Measurements from ENCODE around the gene TTC27. TPM values are rescaled to one million over a fixed set of nuclear protein-coding genes. Genes with fewer than 3 reads are reported as not detected.

TTC27 gene
- total RNA-seq, 6 experiments from 2014 or later: 6.8 to 9.5 (median 7.3) TPM

GRCh38 chr2:32755666-32756065 is 127.8 kb downstream of the TTC27 start:
- Histone ChIP-seq H3K4me1 (no peaks in the 10 kb centered on the region), H3K27me3 (no peaks in the 10 kb centered on the region), H3K27ac (peak overlapping the region in 1 of 3 donors; percentile 35), H3K9me3 (no peaks in the 10 kb centered on the region), H3K36me3 (no peaks in the 10 kb centered on the region), H3K4me3 (peak overlapping the region in 1 of 3 donors; percentile 28)
- 92% methylated on average over 1 of the region's 1 CpG for WGBS (ENCODE audit: insufficient coverage, low coverage, low lambda C conversion rate, missing lambda C conversion rate)
- DNase-seq (no peak), ATAC-seq (peak in 2 of 4 donors; percentile 51 to 61)
- no peak for TF ChIP-seq POLR2A (IDR thresholded peaks at IDR 0.05)
- no peak for TF ChIP-seq CTCF (IDR thresholded peaks at IDR 0.05)
- intact Hi-C loops (cut with DNase I): no loop called here

DNA sequence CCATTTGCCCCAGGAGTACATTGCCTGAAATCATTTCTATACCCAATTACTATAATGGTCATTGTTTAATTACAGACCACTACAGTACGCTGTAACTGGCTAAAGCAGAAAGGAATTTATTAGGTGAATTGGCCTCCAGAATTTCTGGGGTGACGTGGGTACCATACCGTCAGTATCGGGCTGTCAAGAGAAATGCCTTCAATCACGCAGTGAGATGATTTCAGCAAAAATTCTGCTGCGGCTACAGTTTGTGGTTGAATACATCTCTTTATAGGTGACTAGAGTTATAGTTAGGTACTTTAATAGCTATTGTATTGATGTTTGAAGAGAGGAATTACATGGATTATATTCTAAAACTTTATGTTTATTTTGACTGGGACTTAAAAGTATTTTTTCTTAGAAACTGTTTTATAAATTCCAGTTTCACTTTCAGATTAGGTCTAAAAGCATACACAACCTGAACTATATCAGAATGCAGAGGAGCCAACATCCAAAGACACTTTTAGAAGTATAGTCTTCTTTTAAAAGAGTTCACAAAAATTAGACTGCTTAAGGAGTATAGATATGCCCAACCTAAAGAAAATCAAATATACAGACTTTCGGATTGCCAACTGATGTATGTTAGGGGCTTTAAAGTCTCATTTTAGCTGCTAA is 128.4 kb downstream of the TTC27 start:
- no peaks in the 10 kb centered on the region for H3K27me3 ChIP-seq
- TF ChIP-seq CTCF (IDR thresholded peaks at IDR 0.05): no peak
- TF ChIP-seq POLR2A (IDR thresholded peaks at IDR 0.05): no peak
- no peaks in the 10 kb centered on the region for H3K9me3 ChIP-seq
- intact Hi-C loops (cut with DNase I): no loop called here
- peak overlapping the region in 1 of 3 donors; percentile 28 for H3K4me3 ChIP-seq
- peak overlapping the region in 1 of 3 donors; percentile 35 for H3K27ac ChIP-seq
- DNase-seq: no peak
- no peaks in the 10 kb centered on the region for H3K36me3 ChIP-seq
- no peaks in the 10 kb centered on the region for H3K4me1 ChIP-seq
- peak in 3 of 4 donors; percentile 36 to 75 (median 51) for ATAC-seq
- 69% methylated on average over 7 of the region's 7 CpGs for WGBS (ENCODE audit: insufficient coverage, low coverage, low lambda C conversion rate, missing lambda C conversion rate)

- H3K9me3 ChIP-seq: no peaks in the 10 kb centered on the region
- DNase-seq (no peak), ATAC-seq (no peak)
- no peak overlapping the region for H3K4me3 ChIP-seq
- no peak overlapping the region for H3K27ac ChIP-seq
- no peak for TF ChIP-seq CTCF (IDR thresholded peaks at IDR 0.05)
- intact Hi-C loops (cut with DNase I): no loop called here
- no peaks in the 10 kb centered on the region for H3K4me1 ChIP-seq
- H3K27me3 ChIP-seq: no peaks in the 10 kb centered on the region
- 95% methylated on average over 6 of the region's 11 CpGs for WGBS (ENCODE audit: insufficient coverage, low coverage, low lambda C conversion rate, missing lambda C conversion rate)
- H3K36me3 ChIP-seq: no peaks in the 10 kb centered on the region
These were observed 130.4 kb downstream of the TTC27 start for GRCh38 chr2:32758232-32758631.

GRCh38 chr2:32760628-32761027 is 132.8 kb downstream of the TTC27 start:
- no peak overlapping the region for H3K4me3 ChIP-seq
- 81% methylated on average over 3 of the region's 4 CpGs for WGBS (ENCODE audit: insufficient coverage, low coverage, low lambda C conversion rate, missing lambda C conversion rate)
- no peaks in the 10 kb centered on the region for H3K4me1 ChIP-seq
- ATAC-seq (no peak), DNase-seq (no peak)
- intact Hi-C loops (cut with DNase I): no loop called here
- no peak overlapping the region for H3K27ac ChIP-seq
- TF ChIP-seq POLR2A (IDR thresholded peaks at IDR 0.05) (no peak), CTCF (IDR thresholded peaks at IDR 0.05) (no peak)
- H3K9me3 ChIP-seq: no peaks in the 10 kb centered on the region
- H3K27me3 ChIP-seq: no peaks in the 10 kb centered on the region
- no peaks in the 10 kb centered on the region for H3K36me3 ChIP-seq

Measured in right lobe of liver (tissue), 6 donors.